HepG2 (cell line): ENCODE results near the gene NXN. TPM values are rescaled to one million over a fixed set of nuclear protein-coding genes. Genes with fewer than 3 reads are reported as not detected.
A peak's percentile ranks its signal among the peaks of the same experiment; 100 is the strongest.
"Not testable (repeated sequence)": the region's sequence is repeated elsewhere in the genome, so short reads cannot be mapped to it uniquely, and the experiment has no call there.

Experiments used
- ATAC-seq: fragments of 200-7000 bp; cut with Tn5 transposase; 3 replicates; pipeline ENCODE4 v1.9.1; 2020; ENCODE audit warnings: mild to moderate bottlenecking, moderate library complexity
- BruUV-seq: library from RNA; stranded (reverse); fragments of 400-500 nt; replicated peaks from 2 replicates; lab custom pipeline; 2021; lab: Mats Ljungman, UMichigan
- CTCF ChIA-PET: fragments of 300-600 bp; formaldehyde crosslinking; extraction: SDS; loops from one replicate; lab custom pipeline; 2021; ENCODE audit warnings: low total read pairs, inconsistent platforms, low intra/inter-chr PET ratio; lab: Yijun Ruan, JAX
- POLR2A ChIA-PET: fragments of 350-600 bp; sonication (Branson Sonifier 250); formaldehyde crosslinking; loops from one replicate; lab custom pipeline; 2020; ENCODE audit warnings: antibody characterized with exemption, inconsistent platforms; lab: Yijun Ruan, JAX
- DNase-seq: peaks from one replicate; pipeline ENCODE4 v3.0.0-alpha.2; 2015; ENCODE audit warnings: low spot score
- FAIRE-seq: peaks from 3 replicates; lab custom pipeline; 2011; peaks lifted over from hg19 to GRCh38; lab: Jason Lieb, UNC
- H2AFZ ChIP-seq: one replicate; pipeline ENCODE4 v1.6.1; 2011; ENCODE audit warnings: low read length, inconsistent platforms
- H3K27ac ChIP-seq: fragments of 300-600 bp; 3 replicates; pipeline ENCODE4 v1.8.0; 2011; ENCODE audit warnings: mixed run types, mild to moderate bottlenecking, mixed read lengths, low read length, inconsistent platforms; ENCODE audit not compliant: insufficient read depth; ENCODE audit errors: extremely low read length
- H3K27me3 ChIP-seq, 2 experiments: fragments of 200-600 bp in 1 of 2; 2 replicates in 1 of 2; 3 replicates in 1 of 2; pipeline versions ENCODE4 v1.6.0 to v1.8.0; 2011; ENCODE audit warnings: low read length in 2 of 2, mild to moderate bottlenecking in 2 of 2, moderate library complexity in 2 of 2, inconsistent platforms in 1 of 2; ENCODE audit not compliant: insufficient read depth in 2 of 2, control insufficient read depth in 1 of 2
- H3K36me3 ChIP-seq, 2 experiments: fragments of 200-600 bp in 1 of 2; replicated peaks in 1 of 2; 2 replicates in 1 of 2; 3 replicates in 1 of 2; pipeline versions ENCODE4 v1.5.1 to v1.8.0; 2011; ENCODE audit warnings: low read length in 2 of 2, inconsistent platforms in 1 of 2; ENCODE audit not compliant: insufficient read depth in 2 of 2, control insufficient read depth in 1 of 2
- H3K4me1 ChIP-seq: 2 replicates; pipeline ENCODE4 v1.5.1; 2012; ENCODE audit warnings: low read length, inconsistent platforms; ENCODE audit not compliant: insufficient read depth
- H3K4me2 ChIP-seq: 2 replicates; pipeline ENCODE4 v1.6.0; 2011; ENCODE audit warnings: low read depth, low read length, inconsistent platforms
- H3K4me3 ChIP-seq, 3 experiments: fragments of 200-600 bp in 1 of 3; sonication (generic), shearing (Covaris generic) in 1 of 3; replicated peaks in 1 of 3; 2 replicates each; pipeline ENCODE4 v1.5.1; 2011 to 2016; ENCODE audit warnings: low read length in 3 of 3, inconsistent platforms in 2 of 3, low read depth in 2 of 3, mild to moderate bottlenecking in 2 of 3, control low read depth in 1 of 3, mixed read lengths in 1 of 3; ENCODE audit not compliant: insufficient read depth in 1 of 3
- H3K79me2 ChIP-seq: one replicate; pipeline ENCODE4 v1.6.1; 2011; ENCODE audit warnings: low read length, inconsistent platforms; ENCODE audit not compliant: insufficient read depth
- H3K9ac ChIP-seq: 2 replicates; pipeline ENCODE4 v1.6.0; 2011; ENCODE audit warnings: mild to moderate bottlenecking, low read depth, low read length, inconsistent platforms; ENCODE audit not compliant: insufficient read depth
- H3K9me3 ChIP-seq: 2 replicates; pipeline ENCODE4 v1.5.1; 2012; ENCODE audit warnings: mild to moderate bottlenecking, low read length
- H4K20me1 ChIP-seq: 2 replicates; pipeline ENCODE4 v1.6.0; 2011; ENCODE audit warnings: inconsistent platforms, mild to moderate bottlenecking, low read length, moderate library complexity; ENCODE audit not compliant: insufficient read depth
- KDM6A ChIP-seq: IDR thresholded peaks from 2 replicates; pipeline ENCODE4 v1.6.1; 2016; ENCODE audit warnings: low read depth
- WGBS: methylation state at CpG from one replicate; pipeline ENCODE4 v1.1.6; 2017; ENCODE audit warnings: low lambda C conversion rate; 5-methylcytosine and 5-hydroxymethylcytosine counted together
- in situ Hi-C: cut with HindIII; loops from 2 replicates; pipeline ENCODE4 v1.10.0; 2017; ENCODE audit warnings: low pct_unique_long_range_greater_than_20kb; ENCODE audit not compliant: extremely low pct_ligation_motif_present
- intact Hi-C: fragments of 100-400 bp; cut with micrococcal nuclease; formaldehyde crosslinking; loops from one replicate; pipeline ENCODE4 v1.10.0; 2022; ENCODE audit not compliant: unreplicated experiment
- polyA plus RNA-seq, 8 experiments: library from polyadenylated mRNA; depleted of rRNA in 3 of 8; stranded (reverse) in 7 of 8; unstranded in 1 of 8; fragments of >200 nt; fragmentation: Illumina TruSeq in 4 of 8; extraction: Trizol in 4 of 8; gene quantifications; 2 replicates each; pipeline versions ENCODE4 v1.2.1 to v1.2.3, GENCODE V29; 2011 to 2016; ENCODE audit warnings: low read depth in 4 of 8, missing spikeins in 1 of 8, mixed read lengths in 1 of 8; ENCODE audit not compliant: insufficient read depth in 1 of 8
- total RNA-seq, 5 experiments: library from RNA; depleted of rRNA; stranded (reverse); fragments of >200 nt; fragmentation: Illumina TruSeq; extraction: Trizol; gene quantifications; 2 replicates each; pipeline ENCODE4 v1.2.3, GENCODE V29; 2016; ENCODE audit warnings: low read depth in 1 of 5
- TF ChIP-seq, protein P1 (sequence below): sonication (generic); formaldehyde crosslinking; IDR thresholded peaks from 2 replicates; pipeline ENCODE4 v1.5.0; 2020; ENCODE audit warnings: mild to moderate bottlenecking, missing genetic modification reagents

The NXN gene
- total and polyA plus RNA-seq, 2 of the 13 experiments (the other 11 are each of a cell fraction or from before 2014, with no cell fraction given), result 22.2 to 24.3 TPM

GRCh38 chr17:907725-908124 lies 71.9 kb downstream of the NXN start:
- in situ Hi-C loops, result no loop called here
- H4K20me1 ChIP-seq, result no peaks in the 10 kb centered on the region
- no peak for ATAC-seq
- FAIRE-seq, result no peak
- no peaks in the 10 kb centered on the region for H3K36me3 ChIP-seq
- H3K9me3 ChIP-seq, result no peaks in the 10 kb centered on the region
- no peak for DNase-seq
- H3K4me3 ChIP-seq, result no peak overlapping the region
- TF ChIP-seq KDM6A (CRISPR knock-in tag), result no peak
- ChIA-PET CTCF (no interaction called here), POLR2A (no interaction called here)
- intact Hi-C loops, result no loop called here
- H3K4me2 ChIP-seq, result no peak overlapping the region
- H3K27ac ChIP-seq, result no peak overlapping the region
- H3K9ac ChIP-seq, result no peak overlapping the region
- WGBS, result 90% methylated on average over 6 of the region's 6 CpGs
- no peaks in the 10 kb centered on the region for H3K27me3 ChIP-seq
- H3K79me2 ChIP-seq, result peaks cover 3% of the 10 kb centered on the region
- peaks cover 40% of the 10 kb centered on the region for H3K4me1 ChIP-seq
- no TSS peak for BruUV-seq
- H2AFZ ChIP-seq, result no peak overlapping the region

- DNase-seq, ATAC-seq, H3K9ac ChIP-seq, H3K4me3 ChIP-seq, CTCF ChIA-PET, H2AFZ ChIP-seq, BruUV-seq, H3K4me2 ChIP-seq, H3K36me3 ChIP-seq, H3K27ac ChIP-seq, H3K9me3 ChIP-seq, H3K27me3 ChIP-seq, H3K79me2 ChIP-seq, in situ Hi-C loops, intact Hi-C loops, H4K20me1 ChIP-seq, POLR2A ChIA-PET: not testable (repeated sequence)
- peaks cover 47% of the 10 kb centered on the region for H3K4me1 ChIP-seq
- FAIRE-seq, result peak; percentile 18
- 51% methylated on average over 6 of the region's 6 CpGs for WGBS
- TF ChIP-seq, protein P1, sequence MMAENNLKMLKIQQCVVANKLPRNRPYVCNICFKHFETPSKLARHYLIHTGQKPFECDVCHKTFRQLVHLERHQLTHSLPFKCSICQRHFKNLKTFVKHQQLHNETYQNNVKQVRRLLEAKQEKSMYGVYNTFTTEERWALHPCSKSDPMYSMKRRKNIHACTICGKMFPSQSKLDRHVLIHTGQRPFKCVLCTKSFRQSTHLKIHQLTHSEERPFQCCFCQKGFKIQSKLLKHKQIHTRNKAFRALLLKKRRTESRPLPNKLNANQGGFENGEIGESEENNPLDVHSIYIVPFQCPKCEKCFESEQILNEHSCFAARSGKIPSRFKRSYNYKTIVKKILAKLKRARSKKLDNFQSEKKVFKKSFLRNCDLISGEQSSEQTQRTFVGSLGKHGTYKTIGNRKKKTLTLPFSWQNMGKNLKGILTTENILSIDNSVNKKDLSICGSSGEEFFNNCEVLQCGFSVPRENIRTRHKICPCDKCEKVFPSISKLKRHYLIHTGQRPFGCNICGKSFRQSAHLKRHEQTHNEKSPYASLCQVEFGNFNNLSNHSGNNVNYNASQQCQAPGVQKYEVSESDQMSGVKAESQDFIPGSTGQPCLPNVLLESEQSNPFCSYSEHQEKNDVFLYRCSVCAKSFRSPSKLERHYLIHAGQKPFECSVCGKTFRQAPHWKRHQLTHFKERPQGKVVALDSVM (CRISPR knock-in tag), result peak; percentile 72
These were observed 73.9 kb downstream of the NXN start for GRCh38 chr17:905708-906107.
